IMR-90 (cell line): ENCODE measurements around the gene TRPM7. TPM values are rescaled to one million over a fixed set of nuclear protein-coding genes. Genes with fewer than 3 reads are reported as not detected.

ENCODE experiments used
- ATAC-seq: fragments of 200-7000 bp; cut with Tn5 transposase; 2 replicates; pipeline ENCODE4 v1.9.1; 2020; ENCODE audit warnings: low read depth, mild to moderate bottlenecking, moderate library complexity
- BruUV-seq: library from RNA; stranded (reverse); fragments of 400-500 nt; replicated peaks from 2 replicates; lab custom pipeline; 2021; lab: Mats Ljungman, UMichigan
- CTCF ChIA-PET: fragments of 300-600 bp; formaldehyde crosslinking; extraction: SDS; loops from one replicate; lab custom pipeline; 2021; ENCODE audit warnings: antibody characterized with exemption; lab: Yijun Ruan, JAX
- POLR2A ChIA-PET: fragments of 300-600 bp; sonication (Branson Sonifier 250); formaldehyde crosslinking; loops from one replicate; lab custom pipeline; 2022; ENCODE audit warnings: antibody characterized with exemption; ENCODE audit not compliant: unreplicated experiment; lab: Charles Lee
- DNase-seq: peaks from one replicate; pipeline ENCODE4 v3.0.0; 2013
- H2AFZ ChIP-seq: replicated peaks from 2 replicates; pipeline ENCODE3; 2013; ENCODE audit warnings: low read length, mild to moderate bottlenecking; ENCODE audit not compliant: poor library complexity
- H2AK5ac ChIP-seq: 2 replicates; pipeline ENCODE4 v1.6.1; 2013; ENCODE audit warnings: low read depth, low read length, inconsistent platforms
- H2AK9ac ChIP-seq: replicated peaks from 2 replicates; pipeline ENCODE3; 2013; ENCODE audit warnings: mild to moderate bottlenecking, low read depth, low read length, moderate library complexity; ENCODE audit not compliant: poor library complexity
- H2BK120ac ChIP-seq: 2 replicates; pipeline ENCODE4 v1.6.1; 2013; ENCODE audit warnings: low read depth, low read length, inconsistent platforms
- H2BK15ac ChIP-seq: 3 replicates; pipeline ENCODE4 v1.6.1; 2013; ENCODE audit warnings: low read depth, low read length, inconsistent platforms
- H2BK20ac ChIP-seq: 2 replicates; pipeline ENCODE4 v1.6.1; 2013; ENCODE audit warnings: low read depth, mild to moderate bottlenecking, inconsistent platforms, low read length, moderate library complexity
- H2BK5ac ChIP-seq: 2 replicates; pipeline ENCODE4 v1.6.1; 2013; ENCODE audit warnings: mild to moderate bottlenecking, low read depth, low read length, inconsistent platforms; ENCODE audit not compliant: poor library complexity, severe bottlenecking
- H3K14ac ChIP-seq: replicated peaks from 2 replicates; pipeline ENCODE4 v1.6.1; 2013; ENCODE audit warnings: low read depth, low read length, inconsistent platforms
- H3K18ac ChIP-seq: 2 replicates; pipeline ENCODE4 v1.6.1; 2013; ENCODE audit warnings: low read depth, low read length, control low read depth
- H3K23ac ChIP-seq: 2 replicates; pipeline ENCODE4 v1.6.1; 2013; ENCODE audit warnings: low read depth, low read length, inconsistent platforms
- H3K27ac ChIP-seq: 2 replicates; pipeline ENCODE4 v1.5.1; 2013; ENCODE audit warnings: mild to moderate bottlenecking, control low read depth, low read length; ENCODE audit not compliant: insufficient read depth
- H3K27me3 ChIP-seq: 2 replicates; pipeline ENCODE4 v1.6.1; 2013; ENCODE audit warnings: low read length; ENCODE audit not compliant: control insufficient read depth, insufficient read depth
- H3K36me3 ChIP-seq: 2 replicates; pipeline ENCODE4 v1.6.1; 2013; ENCODE audit warnings: low read length, mixed read lengths; ENCODE audit not compliant: control insufficient read depth, insufficient read depth
- H3K4ac ChIP-seq: 2 replicates; pipeline ENCODE4 v1.6.1; 2013; ENCODE audit warnings: low read depth, low read length, inconsistent platforms
- H3K4me1 ChIP-seq: 2 replicates; pipeline ENCODE4 v1.6.1; 2013; ENCODE audit warnings: low read length, mixed read lengths; ENCODE audit not compliant: control insufficient read depth, insufficient read depth
- H3K4me2 ChIP-seq: 2 replicates; pipeline ENCODE4 v1.6.1; 2013; ENCODE audit warnings: low read depth, mild to moderate bottlenecking, control low read depth, low read length, moderate library complexity
- H3K4me3 ChIP-seq: 2 replicates; pipeline ENCODE4 v1.5.1; 2013; ENCODE audit warnings: low read depth, mild to moderate bottlenecking, control low read depth, low read length, moderate library complexity; ENCODE audit not compliant: insufficient read depth
- H3K56ac ChIP-seq: 2 replicates; pipeline ENCODE4 v1.6.1; 2013; ENCODE audit warnings: low read length, inconsistent platforms; ENCODE audit not compliant: insufficient read depth; ENCODE audit errors: extremely low read depth
- H3K79me1 ChIP-seq, 2 experiments: 2 replicates each; pipeline ENCODE4 v1.6.1; 2013; ENCODE audit warnings: low read length in 2 of 2, inconsistent platforms in 1 of 2, low read depth in 1 of 2
- H3K9ac ChIP-seq: 2 replicates; pipeline ENCODE4 v1.6.1; 2013; ENCODE audit warnings: low read depth, low read length, control low read depth
- H3K9me1 ChIP-seq: 2 replicates; pipeline ENCODE4 v1.6.1; 2013; ENCODE audit warnings: low read length, inconsistent platforms; ENCODE audit not compliant: insufficient read depth
- H3K9me3 ChIP-seq: 2 replicates; pipeline ENCODE4 v1.6.1; 2013; ENCODE audit warnings: low read length; ENCODE audit not compliant: control insufficient read depth, insufficient read depth
- H4K20me1 ChIP-seq: 2 replicates; pipeline ENCODE4 v1.6.1; 2013; ENCODE audit warnings: low read length, inconsistent platforms; ENCODE audit not compliant: insufficient read depth
- H4K5ac ChIP-seq: 2 replicates; pipeline ENCODE4 v1.6.1; 2013; ENCODE audit warnings: mild to moderate bottlenecking, low read depth, low read length, control low read depth
- H4K8ac ChIP-seq, 2 experiments: 2 replicates each; pipeline ENCODE4 v1.6.1; 2013; ENCODE audit warnings: low read depth in 2 of 2, low read length in 2 of 2, control low read depth in 1 of 2, inconsistent platforms in 1 of 2
- H4K91ac ChIP-seq: 2 replicates; pipeline ENCODE4 v1.6.1; 2013; ENCODE audit warnings: low read depth, low read length, inconsistent platforms; ENCODE audit not compliant: insufficient read depth
- ELK1 ChIP-seq: fragments of 150-350 bp; IDR thresholded peaks from 2 replicates; pipeline ENCODE4 v1.6.1; 2016; ENCODE audit warnings: low read depth, mild to moderate bottlenecking, low read length, moderate library complexity, borderline replicate concordance
- MAFK ChIP-seq: IDR thresholded peaks from 2 replicates; pipeline ENCODE4 v1.6.1; 2012; ENCODE audit warnings: low read depth, low read length, improper control_type of control experiment
- MAZ ChIP-seq: IDR thresholded peaks from 2 replicates; pipeline ENCODE4 v1.6.1; 2012; ENCODE audit warnings: low read depth, mild to moderate bottlenecking, low read length, improper control_type of control experiment, moderate library complexity, borderline replicate concordance
- NFE2L2 ChIP-seq: fragments of 150-350 bp; IDR thresholded peaks from 2 replicates; pipeline ENCODE4 v1.6.1; 2016; ENCODE audit warnings: low read depth, mild to moderate bottlenecking, low read length
- RCOR1 ChIP-seq: IDR thresholded peaks from 2 replicates; pipeline ENCODE4 v1.6.1; 2012; ENCODE audit warnings: mild to moderate bottlenecking, low read length, improper control_type of control experiment; ENCODE audit not compliant: insufficient replicate concordance
- RFX5 ChIP-seq: IDR thresholded peaks from 2 replicates; pipeline ENCODE4 v1.8.0; 2012; ENCODE audit warnings: low read depth, mild to moderate bottlenecking, low read length, moderate library complexity
- SMC3 ChIP-seq: fragments of 150-350 bp; IDR thresholded peaks from 2 replicates; pipeline ENCODE4 v1.6.1; 2016; ENCODE audit warnings: low read depth, mild to moderate bottlenecking, antibody characterized with exemption, low read length, moderate library complexity
- WGBS, 2 experiments: methylation state at CpG; one replicate each; pipeline versions ENCODE4 v1.1.5 to v1.1.7; 2013; ENCODE audit warnings: missing lambda C conversion rate in 2 of 2; ENCODE audit not compliant: insufficient read length in 1 of 2; ENCODE audit errors: extremely low coverage in 2 of 2; 5-methylcytosine and 5-hydroxymethylcytosine counted together
- dilution Hi-C: fragments of 300-500 bp; cut with HindIII; formaldehyde crosslinking; loops from one replicate; pipeline ENCODE4 v1.14.3; 2018; ENCODE audit warnings: low sequenced_read_pairs; ENCODE audit not compliant: unreplicated experiment
- in situ Hi-C: fragments of 300-500 bp; cut with MboI; formaldehyde crosslinking; loops from 3 replicates; pipeline ENCODE4 v1.14.3; 2019; ENCODE audit warnings: low sequenced_read_pairs, inconsistent platforms, mixed read lengths
- intact Hi-C: fragments of 100-400 bp; cut with micrococcal nuclease; formaldehyde crosslinking; loops from 2 replicates; pipeline ENCODE4 v1.10.0; 2022
- polyA plus RNA-seq, 3 experiments: library from polyadenylated mRNA; depleted of rRNA; stranded (reverse); fragments of >200 nt; gene quantifications; 2 replicates each; pipeline ENCODE4 v1.2.3, GENCODE V29; 2012; ENCODE audit warnings: low replicate concordance in 1 of 3
- total RNA-seq: library from RNA; depleted of rRNA; stranded (reverse); fragments of >200 nt; gene quantifications from 2 replicates; pipeline ENCODE4 v1.2.3, GENCODE V29; 2012

TRPM7 gene
- total and polyA plus RNA-seq, 2 of the 4 experiments (the other 2 are of a cell fraction), result 10.6 to 27.8 TPM

- H4K5ac ChIP-seq, result no peak overlapping the region
- H2AK9ac ChIP-seq, result no peak overlapping the region
- dilution Hi-C loops (no loop called here), in situ Hi-C loops (no loop called here), intact Hi-C loops (no loop called here)
- H3K14ac ChIP-seq, result no peak overlapping the region
- H2BK5ac ChIP-seq, result peak overlapping the region; percentile 51
- no peak overlapping the region; the same call in 1 of the 2 replicates for H3K23ac ChIP-seq
- H2AK5ac ChIP-seq, result no peak overlapping the region
- H3K4me2 ChIP-seq, result peak overlapping the region; percentile 19; the same call in 1 of the 2 replicates
- no peak overlapping the region for H3K56ac ChIP-seq
- H4K8ac ChIP-seq, result peak overlapping the region in 1 of 2 experiments; percentile 28; a peak in 1 of 4 replicates
- TF ChIP-seq RFX5, result no peak
- no peak for TF ChIP-seq SMC3
- no peak for TF ChIP-seq ELK1
- no peak for TF ChIP-seq MAFK
- TF ChIP-seq NFE2L2, result no peak
- no peak for TF ChIP-seq MAZ
- no peak for TF ChIP-seq RCOR1
- ATAC-seq (peak; percentile 94), DNase-seq (peak; percentile 50)
- H3K4ac ChIP-seq, result no peak overlapping the region
- no peaks in the 10 kb centered on the region for H4K20me1 ChIP-seq
- no peak overlapping the region for H3K4me3 ChIP-seq
- H3K9ac ChIP-seq, result no peak overlapping the region; the same call in 1 of the 2 replicates
- H3K36me3 ChIP-seq, result peaks cover 18% of the 10 kb centered on the region
- H3K9me1 ChIP-seq, result peaks cover 7% of the 10 kb centered on the region; the same call in 1 of the 2 replicates
- H2BK120ac ChIP-seq, result peak overlapping the region; percentile 14; the same call in 1 of the 2 replicates
- 20% methylated on average over 1 of the region's 4 CpGs; no CpG with 5 or more reads in 1 of the 2 experiments for WGBS, 2 experiments
- H3K18ac ChIP-seq, result no peak overlapping the region
- POLR2A ChIA-PET, result no interaction called here
- H3K9me3 ChIP-seq, result no peaks in the 10 kb centered on the region
- H2BK20ac ChIP-seq, result 0 out of 2 replicates have a peak overlapping the region, but pooled peaks have one; percentile 22
- H2BK15ac ChIP-seq, result no peak overlapping the region
- H2AFZ ChIP-seq, result no peak overlapping the region
- H3K79me1 ChIP-seq, result peaks cover 3 to 16% of the 10 kb centered on the region in 2 experiments; a peak in 2 of 4 replicates
- H3K4me1 ChIP-seq, result peaks cover 1% of the 10 kb centered on the region
- no TSS peak for BruUV-seq
- H3K27me3 ChIP-seq, result no peaks in the 10 kb centered on the region
- no peak overlapping the region for H3K27ac ChIP-seq
- CTCF ChIA-PET, result interaction anchor here (0.6 to 0.8 kb wide), 2 partner anchors 202 to 249 kb away, joined by 3 to 4 read pairs; no protein-coding TSS in a partner anchor
- H4K91ac ChIP-seq, result no peak overlapping the region
Observed at GRCh38 chr15:50627351-50628055, 59.1 kb downstream of the TRPM7 start.
